ENCODE data around the gene SYNJ2. TPM values are rescaled to one million over a fixed set of nuclear protein-coding genes. Genes with fewer than 3 reads are reported as not detected.
A peak's percentile ranks its signal among the peaks of the same experiment; 100 is the strongest.

The SYNJ2 gene
- total RNA-seq, 1 donor from 2014 or later: 14.7 TPM

GRCh38 chr6:157976345-157977175 lies 5.1 kb upstream of the SYNJ2 start:
- no peak for ATAC-seq
- intact Hi-C loops (cut with micrococcal nuclease): no loop called here
- no peak for DNase-seq

DNA sequence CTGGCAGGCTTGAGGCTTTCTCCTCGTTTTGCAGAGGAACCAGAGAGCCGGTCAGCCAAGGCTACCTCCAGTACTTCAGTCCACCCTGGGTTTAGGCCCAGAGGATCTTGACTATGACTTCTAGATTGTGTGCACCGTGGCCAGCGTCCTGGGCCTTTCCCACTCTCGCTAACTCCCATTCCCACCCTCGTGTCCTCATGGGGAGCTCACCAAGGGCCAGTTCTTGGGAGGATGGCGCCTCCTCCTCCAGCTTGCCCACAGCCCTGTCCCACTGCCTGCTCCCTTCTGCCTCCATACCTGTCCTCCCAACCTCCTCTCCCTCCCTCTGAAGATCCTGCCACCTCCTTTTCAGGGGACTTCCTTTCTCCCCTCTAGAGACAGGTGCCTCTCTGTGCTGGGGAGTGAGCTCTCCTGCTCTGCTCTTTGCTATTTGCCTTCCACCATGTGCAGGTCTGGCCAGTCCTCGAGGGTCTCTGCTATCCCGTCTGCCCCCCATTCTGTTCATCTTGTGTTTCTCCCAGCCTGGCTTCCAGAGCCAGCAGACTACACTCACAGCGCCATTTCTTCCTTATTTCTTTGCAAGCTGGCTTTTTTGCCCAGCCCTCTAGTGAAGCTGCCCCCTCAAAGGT lies 4.4 kb upstream of the SYNJ2 start:
- intact Hi-C loops (cut with micrococcal nuclease): no loop called here
- ATAC-seq (no peak), DNase-seq (no peak)

DNA sequence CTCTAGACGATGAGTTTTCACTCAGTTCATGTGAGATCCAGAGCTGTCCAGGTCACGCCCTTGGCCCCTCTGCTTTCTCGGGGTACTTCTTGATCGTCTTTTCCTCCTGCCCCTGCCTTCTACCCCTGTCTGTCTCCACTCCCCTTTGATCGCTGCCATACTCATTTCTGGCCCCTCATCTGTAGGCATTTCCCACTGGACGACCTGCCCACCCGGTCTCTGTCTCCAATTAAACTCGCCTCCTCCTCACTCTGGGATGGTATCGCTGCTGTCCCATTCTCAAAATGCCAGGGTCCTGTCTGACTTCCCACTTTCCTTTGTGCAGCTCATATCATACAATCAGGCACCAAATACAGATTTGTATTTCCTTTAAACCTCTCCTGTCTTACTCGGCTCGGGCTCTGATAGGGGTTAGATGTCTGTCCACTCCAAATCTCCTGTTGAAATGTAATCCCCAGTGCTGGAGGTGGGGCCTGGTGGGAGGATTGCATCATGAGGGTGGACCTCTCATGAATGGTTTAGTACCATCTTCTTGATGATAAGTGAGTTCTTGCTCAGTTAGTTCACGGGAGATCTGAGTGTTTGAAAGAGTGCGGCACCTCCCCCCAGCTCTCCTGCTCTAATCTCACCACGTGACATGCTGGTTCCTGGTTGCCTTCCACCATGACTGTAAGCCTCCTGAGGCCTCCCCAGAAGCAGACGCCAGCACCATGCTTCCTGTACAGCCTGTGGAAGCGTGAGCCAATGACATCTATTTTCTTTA lies 3.5 kb upstream of the SYNJ2 start:
- intact Hi-C loops (cut with micrococcal nuclease): no loop called here
- DNase-seq (no peak), ATAC-seq (no peak)

- peak; percentile 53 for ATAC-seq
- peak; percentile 48 for DNase-seq
- intact Hi-C loops (cut with micrococcal nuclease): loop anchor here (10.0 kb wide), 1 partner anchor 84 kb away; no protein-coding TSS in a partner anchor
Observed at GRCh38 chr6:157980288-157981131, 1.2 kb upstream of the SYNJ2 start.

- DNase-seq (no peak), ATAC-seq (no peak)
- intact Hi-C loops (cut with micrococcal nuclease): loop anchor here (10.0 kb wide), 1 partner anchor 84 kb away; no protein-coding TSS in a partner anchor
Observed at GRCh38 chr6:157981132-157981394, 600 bp upstream of the SYNJ2 start.

DNA sequence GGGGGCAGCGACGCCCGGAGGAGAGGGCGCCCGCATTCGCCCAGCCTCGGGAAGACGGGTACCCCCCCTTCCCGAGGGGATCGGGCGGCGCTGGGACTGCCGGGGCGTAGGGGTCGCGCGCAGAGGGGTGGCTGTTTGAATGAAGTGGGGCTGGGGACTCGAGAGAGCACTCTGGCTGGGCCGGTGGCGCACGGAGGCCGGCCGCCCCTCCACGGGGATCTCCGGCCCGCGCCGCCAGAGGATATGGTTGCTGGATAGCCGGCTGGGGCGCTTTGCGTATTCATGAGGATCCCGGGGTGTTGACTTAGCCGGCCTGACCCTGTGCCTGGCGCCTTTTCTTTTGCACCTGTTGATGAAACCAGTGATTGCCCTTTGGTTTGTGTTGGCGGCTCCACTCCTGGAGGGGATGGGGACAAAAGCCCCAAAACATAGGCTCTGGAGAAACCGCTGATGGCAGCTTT lies 469 bp downstream of the SYNJ2 start:
- ATAC-seq (peak; percentile 55), DNase-seq (peak; percentile 59)
- intact Hi-C loops (cut with micrococcal nuclease): loop anchor here (10.0 kb wide), 1 partner anchor 83 kb away; no protein-coding TSS in a partner anchor

GRCh38 chr6:157982563-157983405 lies 1.1 kb downstream of the SYNJ2 start:
- intact Hi-C loops (cut with micrococcal nuclease): loop anchor here (10.0 kb wide), 1 partner anchor 82 kb away; no protein-coding TSS in a partner anchor
- no peak for DNase-seq

DNA sequence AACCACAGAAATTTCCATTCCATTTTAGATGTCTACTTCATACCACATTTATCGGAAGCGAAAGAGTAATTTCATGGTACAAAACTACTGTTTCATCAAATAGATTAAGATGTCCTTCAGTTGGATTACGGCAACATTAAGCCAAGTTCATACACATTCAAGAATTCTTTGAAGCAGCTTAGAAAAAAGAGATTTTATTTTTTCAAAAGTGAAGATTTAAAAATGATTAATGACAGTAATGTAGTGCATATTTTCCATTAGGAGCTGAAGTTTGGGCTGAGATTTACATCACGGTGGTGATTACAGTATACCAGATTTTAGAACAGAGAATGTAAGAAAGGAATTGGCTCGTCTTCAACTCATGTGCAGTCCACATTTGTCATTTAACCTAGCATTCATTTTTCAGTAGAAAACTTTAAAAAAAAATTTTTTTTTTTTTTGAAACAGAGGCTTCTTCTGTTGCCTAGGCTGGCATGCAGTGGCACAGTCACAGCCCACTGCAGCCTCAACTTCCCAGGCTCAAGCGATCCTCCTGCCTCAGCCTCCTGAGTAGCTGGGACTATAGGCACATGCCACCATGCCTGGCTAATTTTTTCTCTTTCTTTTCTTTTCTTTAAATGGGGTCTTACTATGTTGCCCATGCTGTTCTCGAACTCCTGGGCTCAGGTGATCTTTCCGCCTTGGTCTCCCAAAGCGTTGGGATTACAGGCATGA lies 1.9 kb downstream of the SYNJ2 start:
- no peak for ATAC-seq
- no peak for DNase-seq
- intact Hi-C loops (cut with micrococcal nuclease): loop anchor here (10.0 kb wide), 1 partner anchor 81 kb away; no protein-coding TSS in a partner anchor

More at GRCh38 chr6:157982563-157983405, 1.1 kb downstream of the SYNJ2 start:
- ATAC-seq: no peak

DNA sequence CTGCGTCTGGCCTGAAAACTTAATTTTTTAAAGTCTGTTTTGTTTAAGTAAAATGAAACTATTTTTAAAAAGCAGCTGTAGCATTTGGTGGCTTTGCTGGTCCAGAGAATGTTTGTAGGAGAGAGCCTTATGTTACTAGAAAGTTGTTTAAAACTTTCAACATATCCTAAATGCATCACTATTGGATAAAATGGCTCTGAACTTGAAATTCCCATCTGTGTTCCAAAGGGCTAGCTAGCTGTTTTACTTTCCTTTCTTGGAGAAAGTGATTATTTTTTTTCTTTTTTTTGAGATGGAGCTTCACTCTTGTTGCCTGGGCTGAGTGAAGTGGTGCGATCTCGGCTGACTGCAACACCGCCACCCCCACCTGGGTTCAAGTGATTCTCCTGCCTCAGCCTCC lies 2.5 kb downstream of the SYNJ2 start:
- intact Hi-C loops (cut with micrococcal nuclease): loop anchor here (10.0 kb wide), 1 partner anchor 81 kb away; no protein-coding TSS in a partner anchor
- no peak for DNase-seq
- ATAC-seq: no peak

- DNase-seq: no peak
- no peak for ATAC-seq
- intact Hi-C loops (cut with micrococcal nuclease): loop anchor here (10.0 kb wide), 1 partner anchor 80 kb away; no protein-coding TSS in a partner anchor
Observed at GRCh38 chr6:157984686-157985225, 3.1 kb downstream of the SYNJ2 start.

DNA sequence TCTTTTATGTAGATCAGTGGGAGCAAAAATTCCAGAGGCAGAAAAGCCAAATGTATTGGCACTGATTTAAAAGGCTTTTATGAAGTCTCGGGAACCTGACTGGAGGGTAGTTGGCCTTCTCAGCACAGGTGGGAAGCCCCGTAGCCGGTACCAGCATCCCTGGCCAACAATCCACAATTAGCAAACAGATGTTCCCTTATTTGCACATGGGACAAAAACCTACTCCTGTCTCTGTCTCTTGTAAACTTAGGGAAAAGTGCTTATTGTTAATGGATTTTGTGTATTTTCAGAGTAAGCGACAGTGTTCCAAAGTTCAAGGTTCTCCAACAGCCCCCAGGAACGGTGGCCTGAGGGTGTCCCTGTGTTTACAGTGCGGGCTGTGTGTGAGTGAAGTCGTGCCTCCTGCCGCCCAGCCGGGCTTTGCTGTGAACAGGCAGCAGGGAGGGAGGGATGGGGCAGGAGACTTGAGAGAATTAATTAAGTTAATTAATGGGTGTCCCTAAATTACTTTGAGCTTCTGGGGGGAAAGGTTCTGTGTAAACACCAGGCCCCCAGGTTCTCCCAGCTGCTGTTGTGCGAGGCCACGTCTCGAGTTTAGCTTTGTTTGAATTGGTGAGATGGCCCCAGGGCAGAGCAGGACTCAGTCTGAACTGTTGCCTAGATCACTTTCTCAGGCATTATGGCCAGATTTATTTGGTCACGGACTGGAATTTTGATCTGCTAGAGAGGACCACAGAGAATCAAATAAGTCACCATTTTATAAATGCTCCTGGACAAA lies 3.9 kb downstream of the SYNJ2 start:
- ATAC-seq: no peak
- intact Hi-C loops (cut with micrococcal nuclease): loop anchor here (10.0 kb wide), 1 partner anchor 79 kb away; no protein-coding TSS in a partner anchor
- no peak for DNase-seq

DNA sequence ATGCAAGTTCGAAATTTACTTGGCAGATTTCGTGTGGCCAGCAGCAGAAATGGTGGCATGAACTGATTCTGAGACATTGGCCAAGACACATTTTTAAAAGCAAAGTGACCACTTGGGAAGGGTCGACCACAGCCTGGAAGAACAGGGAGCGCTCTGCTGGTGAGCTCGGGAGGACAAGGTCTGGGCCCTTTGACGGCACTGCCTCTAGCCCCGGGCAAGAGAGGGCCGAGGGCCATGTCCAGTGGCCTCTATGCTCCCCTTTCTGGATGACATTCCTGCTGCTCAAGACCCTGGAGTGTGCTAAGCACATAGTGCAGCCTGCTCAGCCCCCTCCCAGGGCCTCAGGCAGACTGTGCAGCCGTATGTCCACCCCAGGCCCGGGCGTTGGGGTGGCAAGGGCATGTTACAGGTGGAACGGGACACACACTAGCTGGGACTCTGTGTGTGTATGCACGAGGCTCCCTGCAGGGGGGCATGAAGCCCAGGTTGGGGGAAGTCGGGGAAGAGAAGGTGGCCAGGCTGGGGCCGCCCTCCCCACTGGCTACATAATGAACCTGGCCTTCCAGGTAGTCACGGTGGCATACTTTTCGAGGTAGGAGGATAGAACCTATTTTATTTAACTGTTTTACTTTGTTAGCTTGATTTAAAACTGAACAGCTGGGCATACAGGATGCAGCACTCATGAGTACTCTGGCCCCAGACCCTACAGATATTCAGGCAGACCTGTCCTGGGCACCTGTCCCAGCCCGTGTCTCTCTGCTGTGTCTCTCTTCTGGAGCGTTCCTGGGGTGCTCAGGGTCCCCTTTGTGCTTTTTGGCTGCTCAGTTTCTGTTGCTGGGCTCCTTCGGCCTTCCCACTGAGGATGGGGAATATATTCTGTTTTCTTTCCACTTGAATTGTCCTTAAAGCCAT lies 6.4 kb downstream of the SYNJ2 start:
- ATAC-seq (no peak), DNase-seq (no peak)
- intact Hi-C loops (cut with micrococcal nuclease): loop anchor here (10.0 kb wide), 1 partner anchor 77 kb away; no protein-coding TSS in a partner anchor

DNA sequence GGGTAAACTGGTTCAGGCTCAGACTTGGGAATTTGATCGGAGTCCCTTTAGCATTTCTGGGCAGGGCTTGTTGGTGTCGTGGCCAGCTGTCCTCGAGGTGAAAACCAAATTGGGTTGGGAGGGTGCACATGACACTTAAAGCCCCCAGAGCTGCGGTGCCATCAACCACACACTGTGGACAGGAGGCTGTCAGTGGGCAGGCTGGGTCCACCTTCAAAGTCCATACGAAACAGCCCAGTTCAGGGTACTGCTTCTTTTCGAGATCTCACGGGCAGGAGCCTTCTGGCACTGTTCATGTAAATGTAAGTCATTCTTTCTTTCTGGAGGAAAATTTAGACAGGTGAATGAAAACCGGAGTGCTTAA lies 7.0 kb downstream of the SYNJ2 start:
- DNase-seq: no peak
- ATAC-seq: no peak
- intact Hi-C loops (cut with micrococcal nuclease): loop anchor here (10.0 kb wide), 1 partner anchor 76 kb away; no protein-coding TSS in a partner anchor

- peak; percentile 92 for ATAC-seq
- DNase-seq: peak; percentile 91
- intact Hi-C loops (cut with micrococcal nuclease): loop anchor here (10.0 kb wide), 1 partner anchor 75 kb away; no protein-coding TSS in a partner anchor
Observed at GRCh38 chr6:157989541-157990289, 8.1 kb downstream of the SYNJ2 start.

All from left ventricle myocardium superior (tissue), 1 donor.